ENCODE measurements around the gene HPSE2. TPM values are rescaled to one million over a fixed set of nuclear protein-coding genes. Genes with fewer than 3 reads are reported as not detected.

Gene HPSE2
- total and polyA plus RNA-seq, 2 of the 13 experiments (the other 11 are each of a cell fraction or from before 2014, with no cell fraction given): 0.01 TPM; not detected in 1

DNA sequence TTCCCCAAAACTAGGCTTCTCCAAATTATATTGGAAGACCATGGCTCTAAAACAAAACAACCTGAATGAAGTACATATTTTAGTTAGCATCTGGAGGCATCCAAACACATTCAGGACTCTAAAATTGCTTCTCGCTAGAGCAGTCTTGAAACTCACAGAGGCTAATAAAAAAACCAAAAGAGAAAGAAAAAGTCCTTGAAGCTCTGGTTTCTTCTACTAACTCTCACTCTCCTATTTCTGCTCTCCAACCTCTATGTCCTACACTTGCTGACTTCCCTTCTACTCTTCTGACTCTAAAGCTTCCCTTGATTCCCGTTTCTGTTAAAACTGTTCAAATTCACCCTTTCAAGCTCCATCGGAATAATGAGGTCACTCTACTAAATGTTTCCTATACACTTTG lies 418.3 kb downstream of the HPSE2 start:
- DNase-seq (ENCODE audit: low spot score) (no peak), FAIRE-seq (no peak), ATAC-seq (no peak)
- Histone ChIP-seq H3K9ac (ENCODE audit: insufficient read depth, low read depth, low read length) (no peak overlapping the region), H3K9me3 (ENCODE audit: low read length) (no peaks in the 10 kb centered on the region), H3K4me3 (replicated peaks in 1 of 3; ENCODE audit: insufficient read depth in 1 of 3, low read depth in 2 of 3, low read length in 3 of 3) (no peak overlapping the region), H3K4me2 (ENCODE audit: low read depth, low read length) (no peak overlapping the region), H4K20me1 (ENCODE audit: insufficient read depth, low read length) (no peaks in the 10 kb centered on the region), H3K27ac (ENCODE audit: extremely low read length, insufficient read depth, low read length) (no peak overlapping the region), H3K27me3 (ENCODE audit: control insufficient read depth in 1 of 2, insufficient read depth in 2 of 2, low read length in 2 of 2) (no peaks in the 10 kb centered on the region), H3K79me2 (ENCODE audit: insufficient read depth, low read length) (no peaks in the 10 kb centered on the region), H3K36me3 (replicated peaks in 1 of 2; ENCODE audit: control insufficient read depth in 1 of 2, insufficient read depth in 2 of 2, low read length in 2 of 2) (no peaks in the 10 kb centered on the region), H3K4me1 (ENCODE audit: insufficient read depth, low read length) (no peaks in the 10 kb centered on the region), H2AFZ (ENCODE audit: low read length) (no peak overlapping the region)
- TF ChIP-seq ZNF331 (CRISPR knock-in tag; IDR thresholded peaks at IDR 0.05) (no peak), MYC (CRISPR knock-in tag; IDR thresholded peaks at IDR 0.05; ENCODE audit: borderline replicate concordance) (no peak), GZF1 (CRISPR knock-in tag; IDR thresholded peaks at IDR 0.05) (no peak), LCORL (IDR thresholded peaks at IDR 0.05) (no peak), LCORL (CRISPR knock-in tag; IDR thresholded peaks at IDR 0.05) (no peak), ZSCAN29 (CRISPR knock-in tag; conservative IDR thresholded peaks at IDR 0.05) (no peak), ZNF678 (CRISPR knock-in tag; IDR thresholded peaks at IDR 0.05) (no peak), NR2C2 (CRISPR knock-in tag; IDR thresholded peaks at IDR 0.05; ENCODE audit: borderline replicate concordance) (no peak), ZNF253 (CRISPR knock-in tag; IDR thresholded peaks at IDR 0.05; ENCODE audit: borderline replicate concordance) (no peak), CBX5 (CRISPR knock-in tag; IDR thresholded peaks at IDR 0.05; ENCODE audit: borderline replicate concordance) (no peak), KDM6A (CRISPR knock-in tag; IDR thresholded peaks at IDR 0.05; ENCODE audit: low read depth) (no peak), SNAI1 (CRISPR knock-in tag; IDR thresholded peaks at IDR 0.05; ENCODE audit: borderline replicate concordance) (no peak), KLF6 (CRISPR knock-in tag; IDR thresholded peaks at IDR 0.05) (no peak), IRX3 (CRISPR knock-in tag; IDR thresholded peaks at IDR 0.05; ENCODE audit: borderline replicate concordance, low read depth) (no peak), FOSL2 (CRISPR knock-in tag; IDR thresholded peaks at IDR 0.05) (no peak)
- TF ChIP-seq, protein P1, sequence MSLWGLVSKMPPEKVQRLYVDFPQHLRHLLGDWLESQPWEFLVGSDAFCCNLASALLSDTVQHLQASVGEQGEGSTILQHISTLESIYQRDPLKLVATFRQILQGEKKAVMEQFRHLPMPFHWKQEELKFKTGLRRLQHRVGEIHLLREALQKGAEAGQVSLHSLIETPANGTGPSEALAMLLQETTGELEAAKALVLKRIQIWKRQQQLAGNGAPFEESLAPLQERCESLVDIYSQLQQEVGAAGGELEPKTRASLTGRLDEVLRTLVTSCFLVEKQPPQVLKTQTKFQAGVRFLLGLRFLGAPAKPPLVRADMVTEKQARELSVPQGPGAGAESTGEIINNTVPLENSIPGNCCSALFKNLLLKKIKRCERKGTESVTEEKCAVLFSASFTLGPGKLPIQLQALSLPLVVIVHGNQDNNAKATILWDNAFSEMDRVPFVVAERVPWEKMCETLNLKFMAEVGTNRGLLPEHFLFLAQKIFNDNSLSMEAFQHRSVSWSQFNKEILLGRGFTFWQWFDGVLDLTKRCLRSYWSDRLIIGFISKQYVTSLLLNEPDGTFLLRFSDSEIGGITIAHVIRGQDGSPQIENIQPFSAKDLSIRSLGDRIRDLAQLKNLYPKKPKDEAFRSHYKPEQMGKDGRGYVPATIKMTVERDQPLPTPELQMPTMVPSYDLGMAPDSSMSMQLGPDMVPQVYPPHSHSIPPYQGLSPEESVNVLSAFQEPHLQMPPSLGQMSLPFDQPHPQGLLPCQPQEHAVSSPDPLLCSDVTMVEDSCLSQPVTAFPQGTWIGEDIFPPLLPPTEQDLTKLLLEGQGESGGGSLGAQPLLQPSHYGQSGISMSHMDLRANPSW (CRISPR knock-in tag; IDR thresholded peaks at IDR 0.05; ENCODE audit: borderline replicate concordance): no peak
- TF ChIP-seq, protein P2, sequence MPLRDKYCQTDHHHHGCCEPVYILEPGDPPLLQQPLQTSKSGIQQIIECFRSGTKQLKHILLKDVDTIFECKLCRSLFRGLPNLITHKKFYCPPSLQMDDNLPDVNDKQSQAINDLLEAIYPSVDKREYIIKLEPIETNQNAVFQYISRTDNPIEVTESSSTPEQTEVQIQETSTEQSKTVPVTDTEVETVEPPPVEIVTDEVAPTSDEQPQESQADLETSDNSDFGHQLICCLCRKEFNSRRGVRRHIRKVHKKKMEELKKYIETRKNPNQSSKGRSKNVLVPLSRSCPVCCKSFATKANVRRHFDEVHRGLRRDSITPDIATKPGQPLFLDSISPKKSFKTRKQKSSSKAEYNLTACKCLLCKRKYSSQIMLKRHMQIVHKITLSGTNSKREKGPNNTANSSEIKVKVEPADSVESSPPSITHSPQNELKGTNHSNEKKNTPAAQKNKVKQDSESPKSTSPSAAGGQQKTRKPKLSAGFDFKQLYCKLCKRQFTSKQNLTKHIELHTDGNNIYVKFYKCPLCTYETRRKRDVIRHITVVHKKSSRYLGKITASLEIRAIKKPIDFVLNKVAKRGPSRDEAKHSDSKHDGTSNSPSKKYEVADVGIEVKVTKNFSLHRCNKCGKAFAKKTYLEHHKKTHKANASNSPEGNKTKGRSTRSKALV (CRISPR knock-in tag; IDR thresholded peaks at IDR 0.05): no peak
- TF ChIP-seq, protein P3, sequence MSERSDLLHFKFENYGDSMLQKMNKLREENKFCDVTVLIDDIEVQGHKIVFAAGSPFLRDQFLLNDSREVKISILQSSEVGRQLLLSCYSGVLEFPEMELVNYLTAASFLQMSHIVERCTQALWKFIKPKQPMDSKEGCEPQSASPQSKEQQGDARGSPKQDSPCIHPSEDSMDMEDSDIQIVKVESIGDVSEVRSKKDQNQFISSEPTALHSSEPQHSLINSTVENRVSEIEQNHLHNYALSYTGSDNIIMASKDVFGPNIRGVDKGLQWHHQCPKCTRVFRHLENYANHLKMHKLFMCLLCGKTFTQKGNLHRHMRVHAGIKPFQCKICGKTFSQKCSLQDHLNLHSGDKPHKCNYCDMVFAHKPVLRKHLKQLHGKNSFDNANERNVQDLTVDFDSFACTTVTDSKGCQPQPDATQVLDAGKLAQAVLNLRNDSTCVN (CRISPR knock-in tag; IDR thresholded peaks at IDR 0.05; ENCODE audit: borderline replicate concordance): no peak
- ChIA-PET POLR2A (no interaction called here), CTCF (ENCODE audit: low intra/inter-chr PET ratio, low total read pairs) (no interaction called here)
- 42% methylated on average over 3 of the region's 3 CpGs for WGBS (ENCODE audit: low lambda C conversion rate)
- intact Hi-C loops (cut with micrococcal nuclease; ENCODE audit: unreplicated experiment) (no loop called here), in situ Hi-C loops (cut with HindIII; ENCODE audit: extremely low pct_ligation_motif_present, low pct_unique_long_range_greater_than_20kb) (no loop called here)
- BruUV-seq (replicated peaks): no TSS peak
